Colonic mucosa (tissue), 4 donors: ENCODE data around the gene CGB1. TPM values are rescaled to one million over a fixed set of nuclear protein-coding genes. Genes with fewer than 3 reads are reported as not detected.
A peak's percentile ranks its signal among the peaks of the same experiment; 100 is the strongest.
"Not testable (repeated sequence)": the region's sequence is repeated elsewhere in the genome, so short reads cannot be mapped to it uniquely, and the experiment has no call there.

ENCODE experiments used
- DNase-seq: peaks from one replicate; pipeline ENCODE4 v3.0.0-alpha.2; 2020
- H3K27ac ChIP-seq: fragments of 200-600 bp; one replicate; pipeline ENCODE4 v1.8.0; 2021
- H3K27me3 ChIP-seq: fragments of 200-600 bp; one replicate; pipeline ENCODE4 v1.8.0; 2021
- H3K36me3 ChIP-seq: fragments of 200-600 bp; one replicate; pipeline ENCODE4 v1.8.0; 2021
- H3K4me1 ChIP-seq: fragments of 200-600 bp; one replicate; pipeline ENCODE4 v1.8.0; 2021; ENCODE audit warnings: mild to moderate bottlenecking
- H3K4me3 ChIP-seq: fragments of 200-600 bp; one replicate; pipeline ENCODE4 v1.8.0; 2021
- H3K9ac ChIP-seq, 2 donors: one replicate each; pipeline ENCODE4 v1.7.0; 2013; ENCODE audit warnings: control low read depth in 2 of 2, low read depth in 2 of 2, low read length in 2 of 2
- H3K9me3 ChIP-seq: fragments of 200-600 bp; one replicate; pipeline ENCODE4 v1.8.0; 2021
- intact Hi-C: fragments of 100-400 bp; cut with DNase I; formaldehyde crosslinking; loops from one replicate; pipeline ENCODE4 v1.14.1; 2022
- total RNA-seq, 2 donors: library from RNA; stranded (reverse); fragmentation: NEBNext Ultra II Directional in 1 of 2; extraction: Animal tissue kit (Norgen Biotek cat#: 25700) in 1 of 2; gene quantifications; one replicate each; pipeline ENCODE4 v1.2.1, GENCODE V29; 2021
- TF ChIP-seq, protein P1 (sequence below): fragments of 200-600 bp; IDR thresholded peaks from one replicate; pipeline ENCODE4 v1.8.0; 2022; ENCODE audit warnings: antibody characterized with exemption, mild to moderate bottlenecking
- donor health status: healthy.
- donor health status: DM: no; HTN: no; CAD: no.
- donor health status: DM: no; HTN: no; CAD: no.

CGB1 gene
- total RNA-seq, 2 donors from 2014 or later, result not detected

DNA sequence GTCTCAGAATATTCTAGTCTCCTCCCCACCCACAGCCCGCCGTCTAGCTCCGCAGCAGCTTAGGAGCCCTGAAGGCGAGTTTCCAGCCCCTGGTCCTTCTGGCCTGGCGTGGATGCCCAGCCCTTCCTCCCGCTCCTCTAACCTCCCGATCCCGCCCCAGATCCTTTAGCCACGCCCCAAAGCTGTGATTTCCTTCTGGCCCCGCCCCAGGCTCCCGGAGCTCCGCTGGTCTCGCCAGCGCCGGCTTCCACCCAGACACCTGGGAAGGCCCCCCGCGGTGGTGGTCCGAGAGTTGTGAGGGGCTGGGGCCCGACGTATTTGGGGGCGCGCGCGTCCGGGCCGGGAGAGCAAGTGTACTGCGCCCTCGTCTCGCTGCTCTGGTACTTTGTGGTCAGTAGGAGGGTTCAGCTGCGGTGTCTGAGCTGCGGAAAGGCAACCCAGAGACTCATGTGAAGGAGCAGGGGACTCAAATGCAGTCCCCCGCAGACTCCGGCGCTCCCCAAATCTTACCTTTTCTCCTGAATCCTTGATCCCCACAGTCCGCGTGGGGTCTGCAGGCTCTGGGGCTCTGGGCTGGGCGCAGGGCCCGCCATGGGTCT is 21.0 kb upstream of the CGB1 start, which contains the start of gene CGB7:
Gene CGB7 (minus strand): TSS at position 114 of the 599 bp plus-strand sequence. CDS start 2,374 bp downstream, outside the sequence.
- Histone ChIP-seq H3K27me3 (peaks cover 13% of the 10 kb centered on the region), H3K27ac (no peak within 1 kb of the TSS)
- TF ChIP-seq, protein P1, sequence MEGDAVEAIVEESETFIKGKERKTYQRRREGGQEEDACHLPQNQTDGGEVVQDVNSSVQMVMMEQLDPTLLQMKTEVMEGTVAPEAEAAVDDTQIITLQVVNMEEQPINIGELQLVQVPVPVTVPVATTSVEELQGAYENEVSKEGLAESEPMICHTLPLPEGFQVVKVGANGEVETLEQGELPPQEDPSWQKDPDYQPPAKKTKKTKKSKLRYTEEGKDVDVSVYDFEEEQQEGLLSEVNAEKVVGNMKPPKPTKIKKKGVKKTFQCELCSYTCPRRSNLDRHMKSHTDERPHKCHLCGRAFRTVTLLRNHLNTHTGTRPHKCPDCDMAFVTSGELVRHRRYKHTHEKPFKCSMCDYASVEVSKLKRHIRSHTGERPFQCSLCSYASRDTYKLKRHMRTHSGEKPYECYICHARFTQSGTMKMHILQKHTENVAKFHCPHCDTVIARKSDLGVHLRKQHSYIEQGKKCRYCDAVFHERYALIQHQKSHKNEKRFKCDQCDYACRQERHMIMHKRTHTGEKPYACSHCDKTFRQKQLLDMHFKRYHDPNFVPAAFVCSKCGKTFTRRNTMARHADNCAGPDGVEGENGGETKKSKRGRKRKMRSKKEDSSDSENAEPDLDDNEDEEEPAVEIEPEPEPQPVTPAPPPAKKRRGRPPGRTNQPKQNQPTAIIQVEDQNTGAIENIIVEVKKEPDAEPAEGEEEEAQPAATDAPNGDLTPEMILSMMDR, result no peak

DNA sequence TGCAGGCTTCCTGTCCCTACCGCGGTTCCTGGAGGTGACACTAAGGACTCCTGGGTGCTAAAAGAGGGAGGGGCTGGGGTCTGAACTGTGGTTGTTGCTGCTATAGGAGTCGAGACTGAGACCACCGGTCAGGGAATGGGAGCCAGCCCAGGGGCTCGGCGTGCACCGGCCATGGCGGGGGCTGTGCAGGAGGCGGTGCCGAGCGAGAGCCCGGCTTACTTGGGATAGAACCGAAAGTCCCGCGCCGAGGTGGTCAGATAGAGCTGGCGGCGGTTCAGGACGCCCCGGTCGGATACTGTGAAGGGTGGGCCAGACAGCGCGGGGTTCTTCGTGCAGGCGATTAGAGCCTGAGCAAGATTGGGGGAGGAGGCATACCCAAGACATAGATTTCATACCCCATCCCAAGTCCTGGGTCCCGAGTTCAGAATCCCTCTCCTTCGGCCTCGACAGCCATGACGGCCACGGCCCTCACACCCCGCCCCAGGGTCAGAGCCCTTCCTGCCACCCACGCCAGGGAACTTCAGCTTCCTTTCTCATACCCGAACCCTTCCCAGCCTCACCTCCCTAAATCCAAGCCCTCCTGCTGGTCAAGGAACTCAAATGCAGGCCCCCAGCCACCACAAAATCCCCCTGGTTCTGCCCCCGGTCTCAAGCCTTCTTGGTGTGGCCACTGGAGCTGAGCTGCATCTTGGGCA is 20.4 kb upstream of the CGB1 start:
- H3K27me3 ChIP-seq, result peaks cover 13% of the 10 kb centered on the region
- H3K9ac ChIP-seq, result peak overlapping the region in 1 of 2 donors; percentile 50
- H3K36me3 ChIP-seq, result not testable (repeated sequence)

More for the DNA sequence above, 21.0 kb upstream of the CGB1 start, which contains the start of gene CGB7:
- Histone ChIP-seq H3K4me1 (peaks cover 4% of the 10 kb centered on the region), H3K4me3 (peak within 1 kb of the TSS; percentile 28), H3K36me3 (no peaks in the 10 kb centered on the region), H3K9ac (peak within 1 kb of the TSS in 1 of 2 donors; percentile 50), H3K9me3 (no peaks in the 10 kb centered on the region)
- intact Hi-C loops, result no loop called here
- peak; percentile 89 for DNase-seq

DNA sequence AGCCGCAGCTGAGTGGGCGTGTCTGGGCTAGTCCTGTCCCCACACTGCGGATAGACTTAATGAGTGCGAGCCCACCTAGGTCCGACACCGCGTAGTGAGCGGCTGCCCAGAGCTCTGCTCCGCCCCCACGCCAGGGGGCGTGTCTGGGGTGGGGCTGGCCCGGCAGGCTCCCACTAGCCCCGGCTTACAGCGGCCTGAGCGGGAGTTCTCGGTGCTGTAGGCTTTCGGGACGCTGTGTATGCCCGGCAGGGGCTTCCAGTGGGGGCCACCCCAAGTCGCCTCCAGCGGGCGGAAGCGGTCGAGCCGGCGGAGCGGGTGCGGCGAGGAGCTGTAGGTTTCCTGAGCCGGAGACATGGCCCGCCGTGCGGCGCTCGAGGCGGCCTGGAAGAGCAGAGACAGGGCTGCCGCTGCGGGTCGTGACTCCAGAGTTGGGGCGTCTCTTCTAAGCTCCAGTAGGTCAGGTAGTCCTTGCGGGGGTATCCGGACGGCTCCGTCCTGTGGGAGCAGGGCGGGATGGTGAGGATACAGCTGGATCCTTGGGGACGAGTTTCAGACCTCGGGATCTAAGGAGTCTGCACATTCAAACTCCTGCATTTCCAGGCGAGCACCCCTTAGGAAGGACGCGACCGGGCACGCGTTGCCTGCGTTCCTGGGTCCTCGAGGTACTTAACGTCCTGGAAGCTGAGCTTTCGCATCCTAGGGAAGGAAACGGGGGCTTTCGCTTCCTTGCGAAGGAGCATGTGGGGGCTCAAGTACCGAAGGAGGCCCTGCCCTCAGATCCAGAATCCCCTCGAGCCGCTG is 19.6 kb upstream of the CGB1 start:
- TF ChIP-seq, protein P1, result no peak
- Histone ChIP-seq H3K4me1 (peaks cover 4% of the 10 kb centered on the region), H3K36me3 (no peaks in the 10 kb centered on the region), H3K9me3 (no peaks in the 10 kb centered on the region), H3K27ac (no peak overlapping the region), H3K27me3 (peaks cover 13% of the 10 kb centered on the region), H3K9ac (peak overlapping the region; percentile 26 to 50), H3K4me3 (peak overlapping the region; percentile 28)
- intact Hi-C loops, result no loop called here
- DNase-seq, result peak; percentile 72

More for the DNA sequence above, 20.4 kb upstream of the CGB1 start:
- H3K9me3 ChIP-seq, intact Hi-C loops, H3K4me1 ChIP-seq, H3K27ac ChIP-seq, DNase-seq: not testable (repeated sequence)
- H3K4me3 ChIP-seq, result peak overlapping the region; percentile 28

DNA sequence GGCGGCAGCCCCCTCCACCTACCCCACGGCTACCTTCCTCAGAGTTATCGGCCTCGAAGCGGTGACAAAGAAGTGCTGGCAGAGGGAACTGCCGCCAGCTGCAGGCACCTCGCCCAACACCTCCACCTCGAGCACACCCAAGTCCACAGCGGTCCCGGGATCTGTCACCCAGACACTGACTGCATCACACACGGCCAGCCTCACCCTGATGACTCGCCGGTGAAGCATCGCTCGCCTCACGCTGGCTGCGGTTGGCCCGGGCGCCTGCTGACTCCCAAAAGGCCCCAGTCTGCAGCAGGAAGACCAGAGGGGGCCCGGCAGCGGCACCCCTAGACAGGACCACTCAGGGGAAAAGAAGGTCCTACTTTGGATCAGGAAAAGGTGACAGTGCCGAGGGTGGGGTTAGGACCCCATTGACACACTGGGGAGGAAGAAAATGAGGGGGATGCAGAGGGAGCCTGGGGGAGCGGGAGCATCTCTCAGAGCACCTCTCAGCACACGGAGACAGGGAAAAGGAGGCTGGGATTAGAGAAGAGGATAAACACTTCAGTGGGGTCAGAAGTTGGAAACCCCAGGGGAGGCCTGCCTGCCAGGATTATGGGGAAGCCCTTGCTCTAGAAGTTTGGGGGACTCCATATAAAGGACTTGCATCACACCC is 13.8 kb upstream of the CGB1 start:
- H3K27ac ChIP-seq, H3K4me3 ChIP-seq, DNase-seq, H3K4me1 ChIP-seq, H3K9me3 ChIP-seq, intact Hi-C loops, H3K27me3 ChIP-seq, H3K9ac ChIP-seq, H3K36me3 ChIP-seq: not testable (repeated sequence)

DNA sequence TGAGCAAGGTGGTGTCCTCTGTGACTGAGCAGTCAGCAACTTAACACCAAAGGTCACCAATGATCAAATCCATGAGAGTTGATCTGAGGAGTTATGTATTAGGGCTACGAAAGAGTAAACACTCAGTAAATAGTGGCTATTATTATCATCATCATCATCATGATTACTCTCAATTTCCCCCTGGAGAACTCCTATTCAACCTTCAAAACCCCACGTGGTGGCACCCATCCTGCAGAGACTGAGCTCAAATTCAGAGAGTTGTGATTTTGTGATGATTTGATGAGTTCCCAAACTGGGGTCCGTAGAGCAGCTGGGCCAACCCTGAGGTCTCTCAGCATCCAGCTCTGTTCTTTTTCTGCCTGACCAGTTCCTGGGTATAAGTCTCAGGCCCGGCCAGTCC is 13.1 kb upstream of the CGB1 start:
- H3K36me3 ChIP-seq, H3K9ac ChIP-seq, H3K9me3 ChIP-seq, H3K27me3 ChIP-seq, DNase-seq, H3K4me1 ChIP-seq, intact Hi-C loops, H3K4me3 ChIP-seq, H3K27ac ChIP-seq: not testable (repeated sequence)

DNA sequence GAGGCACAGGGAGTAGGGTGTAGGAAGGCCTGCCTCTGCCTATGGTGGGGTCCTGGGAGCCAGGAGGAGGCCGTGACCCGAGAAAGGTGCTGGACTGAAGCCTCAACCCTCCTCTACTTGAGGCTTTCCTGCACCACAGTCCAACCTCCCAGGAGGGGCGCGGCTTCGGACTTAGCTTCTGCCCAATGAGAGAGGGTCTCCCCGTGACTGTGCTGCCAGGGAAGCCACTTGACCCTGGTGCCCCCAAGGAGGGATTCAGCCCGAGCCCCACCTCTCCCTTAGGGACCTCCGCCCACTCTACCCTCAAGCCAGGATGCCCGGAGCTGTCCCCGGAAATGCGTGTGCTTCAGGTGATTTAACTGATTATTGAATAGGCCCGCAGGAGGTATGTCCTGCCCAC is 12.3 kb upstream of the CGB1 start, which contains the start of gene CGB8:
Gene CGB8 (minus strand): TSS at position 101 of the 400 bp plus-strand sequence. CDS start 372 bp downstream, outside the sequence.
- H3K36me3 ChIP-seq, H3K4me1 ChIP-seq, intact Hi-C loops, H3K4me3 ChIP-seq, DNase-seq, H3K9me3 ChIP-seq, H3K27ac ChIP-seq, H3K9ac ChIP-seq, H3K27me3 ChIP-seq: not testable (repeated sequence)

DNA sequence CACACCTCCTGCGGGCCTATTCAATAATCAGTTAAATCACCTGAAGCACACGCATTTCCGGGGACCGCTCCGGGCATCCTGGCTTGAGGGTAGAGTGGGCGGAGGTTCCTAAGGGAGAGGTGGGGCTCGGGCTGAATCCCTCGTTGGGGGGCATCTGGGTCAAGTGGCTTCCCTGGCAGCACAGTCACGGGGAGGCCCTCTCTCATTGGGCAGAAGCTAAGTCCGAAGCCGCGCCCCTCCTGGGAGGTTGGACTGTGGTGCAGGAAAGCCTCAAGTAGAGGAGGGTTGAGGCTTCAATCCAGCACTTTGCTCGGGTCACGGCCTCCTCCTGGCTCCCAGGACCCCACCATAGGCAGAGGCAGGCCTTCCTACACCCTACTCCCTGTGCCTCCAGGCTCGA is 6.9 kb upstream of the CGB1 start, which contains the start of gene CGB5:
Gene CGB5 (plus strand): TSS at position 301 of the 400 bp plus-strand sequence. CDS start 362 bp downstream, outside the sequence.
- H3K4me3 ChIP-seq, H3K9ac ChIP-seq, H3K27me3 ChIP-seq, H3K9me3 ChIP-seq, H3K27ac ChIP-seq, H3K36me3 ChIP-seq, H3K4me1 ChIP-seq, DNase-seq, intact Hi-C loops: not testable (repeated sequence)

DNA sequence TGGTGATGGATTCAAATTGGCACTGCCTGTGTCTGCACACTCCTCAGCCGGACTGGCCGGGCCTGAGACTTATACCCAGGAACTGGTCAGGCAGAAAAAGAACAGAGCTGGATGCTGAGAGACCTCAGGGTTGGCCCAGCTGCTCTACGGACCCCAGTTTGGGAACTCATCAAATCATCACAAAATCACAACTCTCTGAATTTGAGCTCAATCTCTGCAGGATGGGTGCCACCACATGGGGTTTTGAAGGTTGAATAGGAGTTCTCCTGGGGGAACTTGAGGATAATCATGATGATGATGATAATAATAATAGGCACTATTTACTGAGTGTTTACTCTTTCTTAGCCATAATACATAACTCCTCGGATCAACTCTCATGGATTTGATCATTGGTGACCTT is 6.0 kb upstream of the CGB1 start:
- H3K27ac ChIP-seq, DNase-seq, H3K4me1 ChIP-seq, H3K4me3 ChIP-seq, H3K9ac ChIP-seq, H3K27me3 ChIP-seq, H3K9me3 ChIP-seq, intact Hi-C loops, H3K36me3 ChIP-seq: not testable (repeated sequence)
